Measurements from ENCODE around the gene PRKAG2.

The PRKAG2 gene

GRCh38 chr7:151508991-151509390 lies 367.9 kb downstream of the PRKAG2 start:
- TF ChIP-seq MAX (IDR thresholded peaks at IDR 0.05; ENCODE audit: low read depth, low read length), result no peak
- TF ChIP-seq POLR2A (IDR thresholded peaks at IDR 0.05; ENCODE audit: extremely low read depth, insufficient read length), result no peak
- TF ChIP-seq MYC (IDR thresholded peaks at IDR 0.05; ENCODE audit: low read depth, low read length), result no peak
- no peak for TF ChIP-seq CTCF (IDR thresholded peaks at IDR 0.05; ENCODE audit: low read depth, low read length)
- DNase-seq (ENCODE audit: low read depth), result no peak
- H3K4me3 ChIP-seq (ENCODE audit: low read depth, low read length), result no peak overlapping the region

GRCh38 chr7:151507806-151508205 lies 369.1 kb downstream of the PRKAG2 start:
- no peak overlapping the region for H3K4me3 ChIP-seq (ENCODE audit: low read depth, low read length)
- no peak for DNase-seq (ENCODE audit: low read depth)
- TF ChIP-seq MAX (IDR thresholded peaks at IDR 0.05; ENCODE audit: low read depth, low read length), result no peak
- no peak for TF ChIP-seq CTCF (IDR thresholded peaks at IDR 0.05; ENCODE audit: low read depth, low read length)

- H3K4me3 ChIP-seq (ENCODE audit: low read depth, low read length), result no peak overlapping the region
- TF ChIP-seq POLR2A (IDR thresholded peaks at IDR 0.05; ENCODE audit: extremely low read depth, insufficient read length), result no peak
- no peak for TF ChIP-seq MYC (IDR thresholded peaks at IDR 0.05; ENCODE audit: low read depth, low read length)
- TF ChIP-seq MAX (IDR thresholded peaks at IDR 0.05; ENCODE audit: low read depth, low read length), result no peak
- peak; percentile 11 for TF ChIP-seq CTCF (IDR thresholded peaks at IDR 0.05; ENCODE audit: low read depth, low read length)
- DNase-seq (ENCODE audit: low read depth), result no peak
These were observed 370.0 kb downstream of the PRKAG2 start for GRCh38 chr7:151506901-151507382.

Measured in NB4 (cell line).